GM12874 (cell line): ENCODE data around the gene TTC33.

ENCODE experiments used
- CTCF ChIP-seq: IDR thresholded peaks from 2 replicates; pipeline ENCODE4 v1.5.1; 2011; ENCODE audit warnings: low read depth, mild to moderate bottlenecking, control low read depth, low read length, moderate library complexity; ENCODE audit not compliant: insufficient read depth

TTC33 gene

GRCh38 chr5:40499007-40499406 lies 256.8 kb downstream of the TTC33 start:
- no peak for TF ChIP-seq CTCF

- TF ChIP-seq CTCF, result no peak
Measured at GRCh38 chr5:40497573-40497972, 258.2 kb downstream of the TTC33 start.

- TF ChIP-seq CTCF, result no peak
Measured at GRCh38 chr5:40495237-40495635, 260.5 kb downstream of the TTC33 start.

GRCh38 chr5:40494631-40495236 lies 261.0 kb downstream of the TTC33 start:
- TF ChIP-seq CTCF, result no peak

- TF ChIP-seq CTCF, result no peak
Measured at GRCh38 chr5:40492056-40492455, 263.7 kb downstream of the TTC33 start.

- no peak for TF ChIP-seq CTCF
Measured at GRCh38 chr5:40491644-40492043, 264.1 kb downstream of the TTC33 start.

- TF ChIP-seq CTCF, result no peak
Measured at GRCh38 chr5:40490464-40491111, 265.2 kb downstream of the TTC33 start.
